SJCRH30 (cell line): Measurements from ENCODE around the gene PLPP1. TPM values are rescaled to one million over a fixed set of nuclear protein-coding genes. Genes with fewer than 3 reads are reported as not detected.

Experiments used
- DNase-seq, 2 experiments: peaks; one replicate each; pipeline ENCODE4 v3.0.0-alpha.2; 2015 to 2020
- H3K27ac ChIP-seq: fragments of 250-450 bp; sonication (Bioruptor Pico); 2 replicates; pipeline ENCODE4 v1.5.1; 2020; ENCODE audit warnings: mild to moderate bottlenecking, moderate library complexity
- H3K27me3 ChIP-seq: fragments of 250-450 bp; sonication (Bioruptor Pico); 2 replicates; pipeline ENCODE4 v1.5.1; 2020; ENCODE audit warnings: mild to moderate bottlenecking, moderate library complexity
- H3K36me3 ChIP-seq: fragments of 250-450 bp; sonication (Bioruptor Pico); 2 replicates; pipeline ENCODE4 v1.5.1; 2020; ENCODE audit warnings: mild to moderate bottlenecking, moderate library complexity
- H3K4me1 ChIP-seq: fragments of 250-450 bp; sonication (Bioruptor Pico); 2 replicates; pipeline ENCODE4 v1.5.1; 2020; ENCODE audit warnings: mild to moderate bottlenecking, moderate library complexity
- H3K4me3 ChIP-seq: fragments of 250-450 bp; sonication (Bioruptor Pico); 2 replicates; pipeline ENCODE4 v1.5.1; 2020; ENCODE audit warnings: mild to moderate bottlenecking, moderate library complexity
- H3K9me3 ChIP-seq: fragments of 250-450 bp; sonication (Bioruptor Pico); replicated peaks from 2 replicates; pipeline ENCODE4 v1.5.1; 2020; ENCODE audit warnings: mild to moderate bottlenecking, moderate library complexity
- total RNA-seq: library from RNA; depleted of rRNA; stranded (reverse); fragments of >200 nt; shearing (Covaris generic); gene quantifications from 2 replicates; pipeline ENCODE4 v1.2.3, GENCODE V29; 2014

PLPP1 gene
- total RNA-seq, 1 experiment from 2014 or later, result 35.1 TPM

- Histone ChIP-seq H3K4me3 (peak overlapping the region; percentile 37), H3K27me3 (no peaks in the 10 kb centered on the region), H3K4me1 (peaks cover 29% of the 10 kb centered on the region), H3K27ac (peak overlapping the region; percentile 74), H3K9me3 (0 out of 2 replicates have a peak, but pooled peaks cover 3% of the 10 kb centered on the region), H3K36me3 (no peaks in the 10 kb centered on the region)
- DNase-seq, result no peak
Observed at GRCh38 chr5:55437859-55438206, 96.9 kb downstream of the PLPP1 start.

- no peaks in the 10 kb centered on the region for H3K36me3 ChIP-seq
- peaks cover 29% of the 10 kb centered on the region for H3K4me1 ChIP-seq
- no peak overlapping the region; the same call in 1 of the 2 replicates for H3K4me3 ChIP-seq
- no peak for DNase-seq
- 0 out of 2 replicates have a peak, but pooled peaks cover 3% of the 10 kb centered on the region for H3K9me3 ChIP-seq
- H3K27me3 ChIP-seq, result no peaks in the 10 kb centered on the region
- peak overlapping the region; percentile 74; the same call in 1 of the 2 replicates for H3K27ac ChIP-seq
Observed at GRCh38 chr5:55437452-55437851, 97.3 kb downstream of the PLPP1 start.

- H3K4me1 ChIP-seq, result peaks cover 12% of the 10 kb centered on the region
- no peak overlapping the region for H3K27ac ChIP-seq
- no peak for DNase-seq
- H3K9me3 ChIP-seq, result 0 out of 2 replicates have a peak, but pooled peaks cover 3% of the 10 kb centered on the region
- H3K36me3 ChIP-seq, result peaks cover 31% of the 10 kb centered on the region
- H3K4me3 ChIP-seq, result no peak overlapping the region
- no peaks in the 10 kb centered on the region for H3K27me3 ChIP-seq
Observed at GRCh38 chr5:55432549-55432948, 102.2 kb downstream of the PLPP1 start.

- H3K9me3 ChIP-seq, result 0 out of 2 replicates have a peak, but pooled peaks cover 2% of the 10 kb centered on the region
- peaks cover 53% of the 10 kb centered on the region for H3K36me3 ChIP-seq
- peaks cover 12% of the 10 kb centered on the region for H3K4me1 ChIP-seq
Observed at GRCh38 chr5:55429613-55430253, 105.0 kb downstream of the PLPP1 start.

GRCh38 chr5:55429221-55429612 is 105.5 kb downstream of the PLPP1 start:
- Histone ChIP-seq H3K4me1 (peaks cover 12% of the 10 kb centered on the region), H3K9me3 (no peaks in the 10 kb centered on the region), H3K27me3 (no peaks in the 10 kb centered on the region), H3K27ac (no peak overlapping the region), H3K4me3 (no peak overlapping the region), H3K36me3 (peaks cover 58% of the 10 kb centered on the region)
- no peak for DNase-seq

More at GRCh38 chr5:55429613-55430253, 105.0 kb downstream of the PLPP1 start:
- DNase-seq, result peak; percentile 58 to 65
- Histone ChIP-seq H3K27me3 (no peaks in the 10 kb centered on the region), H3K4me3 (no peak overlapping the region), H3K27ac (no peak overlapping the region)

- H3K9me3 ChIP-seq, result no peaks in the 10 kb centered on the region
- no peak overlapping the region for H3K27ac ChIP-seq
- H3K27me3 ChIP-seq, result no peaks in the 10 kb centered on the region
- H3K36me3 ChIP-seq, result peaks cover 77% of the 10 kb centered on the region
- H3K4me1 ChIP-seq, result peaks cover 12% of the 10 kb centered on the region
- DNase-seq, result peak; percentile 58 to 72
- H3K4me3 ChIP-seq, result no peak overlapping the region
Observed at GRCh38 chr5:55427157-55427556, 107.6 kb downstream of the PLPP1 start.

GRCh38 chr5:55426455-55426854 is 108.3 kb downstream of the PLPP1 start:
- Histone ChIP-seq H3K4me3 (no peak overlapping the region), H3K9me3 (no peaks in the 10 kb centered on the region), H3K36me3 (peaks cover 82% of the 10 kb centered on the region), H3K27me3 (no peaks in the 10 kb centered on the region), H3K27ac (no peak overlapping the region), H3K4me1 (peaks cover 12% of the 10 kb centered on the region)
- DNase-seq, result no peak

GRCh38 chr5:55421074-55421529 is 113.7 kb downstream of the PLPP1 start:
- DNase-seq, result no peak
- H3K4me3 ChIP-seq, result no peak overlapping the region
- H3K27me3 ChIP-seq, result no peaks in the 10 kb centered on the region
- peaks cover 83% of the 10 kb centered on the region for H3K36me3 ChIP-seq
- H3K4me1 ChIP-seq, result peaks cover 9% of the 10 kb centered on the region; the same call in 1 of the 2 replicates
- H3K9me3 ChIP-seq, result no peaks in the 10 kb centered on the region
- H3K27ac ChIP-seq, result no peak overlapping the region

- H3K9me3 ChIP-seq, result no peaks in the 10 kb centered on the region
- no peak overlapping the region for H3K4me3 ChIP-seq
- H3K4me1 ChIP-seq, result peaks cover 9% of the 10 kb centered on the region; the same call in 1 of the 2 replicates
- H3K27me3 ChIP-seq, result no peaks in the 10 kb centered on the region
- peak in 1 of 2 experiments; percentile 33 for DNase-seq
- no peak overlapping the region for H3K27ac ChIP-seq
- peaks cover 79% of the 10 kb centered on the region for H3K36me3 ChIP-seq
Observed at GRCh38 chr5:55418994-55419968, 115.5 kb downstream of the PLPP1 start.

GRCh38 chr5:55416306-55416705 is 118.5 kb downstream of the PLPP1 start:
- no peaks in the 10 kb centered on the region for H3K9me3 ChIP-seq
- no peak overlapping the region for H3K27ac ChIP-seq
- no peak overlapping the region for H3K4me3 ChIP-seq
- H3K36me3 ChIP-seq, result peaks cover 61% of the 10 kb centered on the region
- peaks cover 9% of the 10 kb centered on the region; the same call in 1 of the 2 replicates for H3K4me1 ChIP-seq
- no peaks in the 10 kb centered on the region for H3K27me3 ChIP-seq
- DNase-seq, result no peak

- Histone ChIP-seq H3K4me3 (no peak overlapping the region), H3K27me3 (no peaks in the 10 kb centered on the region), H3K27ac (no peak overlapping the region), H3K36me3 (peaks cover 63% of the 10 kb centered on the region), H3K4me1 (peaks cover 9% of the 10 kb centered on the region; the same call in 1 of the 2 replicates), H3K9me3 (no peaks in the 10 kb centered on the region)
- no peak for DNase-seq
Observed at GRCh38 chr5:55415071-55415470, 119.7 kb downstream of the PLPP1 start.

GRCh38 chr5:55413644-55414043 is 121.1 kb downstream of the PLPP1 start:
- no peak overlapping the region for H3K27ac ChIP-seq
- H3K36me3 ChIP-seq, result peaks cover 56% of the 10 kb centered on the region
- H3K4me1 ChIP-seq, result no peaks in the 10 kb centered on the region
- H3K9me3 ChIP-seq, result no peaks in the 10 kb centered on the region
- no peak for DNase-seq
- H3K27me3 ChIP-seq, result no peaks in the 10 kb centered on the region
- no peak overlapping the region for H3K4me3 ChIP-seq

- Histone ChIP-seq H3K4me1 (no peaks in the 10 kb centered on the region), H3K36me3 (peaks cover 51% of the 10 kb centered on the region), H3K27ac (no peak overlapping the region), H3K4me3 (no peak overlapping the region), H3K27me3 (no peaks in the 10 kb centered on the region), H3K9me3 (no peaks in the 10 kb centered on the region)
- DNase-seq, result no peak
Observed at GRCh38 chr5:55411876-55412275, 122.9 kb downstream of the PLPP1 start.

- peaks cover 52% of the 10 kb centered on the region for H3K36me3 ChIP-seq
- no peaks in the 10 kb centered on the region for H3K9me3 ChIP-seq
- no peaks in the 10 kb centered on the region for H3K4me1 ChIP-seq
- no peaks in the 10 kb centered on the region for H3K27me3 ChIP-seq
- H3K27ac ChIP-seq, result no peak overlapping the region
- no peak overlapping the region for H3K4me3 ChIP-seq
- no peak for DNase-seq
Observed at GRCh38 chr5:55410845-55411244, 123.9 kb downstream of the PLPP1 start.

GRCh38 chr5:55409775-55410174 is 125.0 kb downstream of the PLPP1 start:
- Histone ChIP-seq H3K4me1 (no peaks in the 10 kb centered on the region), H3K27me3 (no peaks in the 10 kb centered on the region), H3K36me3 (peaks cover 53% of the 10 kb centered on the region), H3K27ac (no peak overlapping the region), H3K4me3 (no peak overlapping the region), H3K9me3 (no peaks in the 10 kb centered on the region)
- no peak for DNase-seq
